IPS-20b (cell line): ENCODE data around the gene LNX1.

Source experiments
- H3K27ac ChIP-seq: one replicate; pipeline ENCODE4 v1.5.1; 2013; ENCODE audit warnings: low read length
- H3K27me3 ChIP-seq: 2 replicates; pipeline ENCODE4 v1.6.1; 2013; ENCODE audit warnings: mild to moderate bottlenecking, low read length, inconsistent platforms; ENCODE audit not compliant: insufficient read depth
- H3K36me3 ChIP-seq: 2 replicates; pipeline ENCODE4 v1.6.1; 2013; ENCODE audit warnings: low read depth, mild to moderate bottlenecking, inconsistent platforms, low read length, moderate library complexity; ENCODE audit not compliant: insufficient read depth
- H3K4me1 ChIP-seq: 2 replicates; pipeline ENCODE4 v1.6.1; 2013; ENCODE audit warnings: mild to moderate bottlenecking, control low read depth, inconsistent platforms, low read length, moderate library complexity; ENCODE audit not compliant: insufficient read depth
- H3K4me3 ChIP-seq: 2 replicates; pipeline ENCODE4 v1.5.1; 2013; ENCODE audit warnings: mild to moderate bottlenecking, low read length, inconsistent platforms
- H3K9ac ChIP-seq: 2 replicates; pipeline ENCODE4 v1.6.1; 2013; ENCODE audit warnings: low read depth, mild to moderate bottlenecking, inconsistent platforms, low read length, moderate library complexity
- H3K9me3 ChIP-seq: 2 replicates; pipeline ENCODE4 v1.6.1; 2013; ENCODE audit warnings: mild to moderate bottlenecking, low read depth, low read length, inconsistent platforms; ENCODE audit not compliant: insufficient read depth

The LNX1 gene

DNA sequence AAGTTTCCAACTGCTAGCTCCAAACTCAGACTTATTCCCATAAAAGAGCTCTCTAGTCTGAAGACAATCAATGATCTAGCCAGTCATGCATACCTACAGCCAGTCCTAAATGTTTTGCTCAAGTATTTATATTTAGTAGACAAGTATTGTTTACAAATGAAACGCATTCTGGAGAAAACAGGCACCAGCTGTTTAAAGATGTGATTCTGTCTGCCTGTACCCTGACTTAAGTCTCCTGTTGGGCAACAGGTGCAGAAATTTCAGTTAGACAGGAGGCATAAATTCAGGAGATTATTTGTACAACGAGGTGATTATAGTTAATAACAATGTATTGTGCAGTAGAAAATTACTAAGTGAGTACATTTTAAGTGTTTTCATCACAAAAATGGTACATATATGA is 28.9 kb downstream of the LNX1 start:
- Histone ChIP-seq H3K27ac (no peak overlapping the region), H3K36me3 (no peaks in the 10 kb centered on the region), H3K4me1 (0 out of 2 replicates have a peak, but pooled peaks cover 8% of the 10 kb centered on the region), H3K9ac (no peak overlapping the region), H3K9me3 (no peaks in the 10 kb centered on the region), H3K4me3 (no peak overlapping the region), H3K27me3 (no peaks in the 10 kb centered on the region)

DNA sequence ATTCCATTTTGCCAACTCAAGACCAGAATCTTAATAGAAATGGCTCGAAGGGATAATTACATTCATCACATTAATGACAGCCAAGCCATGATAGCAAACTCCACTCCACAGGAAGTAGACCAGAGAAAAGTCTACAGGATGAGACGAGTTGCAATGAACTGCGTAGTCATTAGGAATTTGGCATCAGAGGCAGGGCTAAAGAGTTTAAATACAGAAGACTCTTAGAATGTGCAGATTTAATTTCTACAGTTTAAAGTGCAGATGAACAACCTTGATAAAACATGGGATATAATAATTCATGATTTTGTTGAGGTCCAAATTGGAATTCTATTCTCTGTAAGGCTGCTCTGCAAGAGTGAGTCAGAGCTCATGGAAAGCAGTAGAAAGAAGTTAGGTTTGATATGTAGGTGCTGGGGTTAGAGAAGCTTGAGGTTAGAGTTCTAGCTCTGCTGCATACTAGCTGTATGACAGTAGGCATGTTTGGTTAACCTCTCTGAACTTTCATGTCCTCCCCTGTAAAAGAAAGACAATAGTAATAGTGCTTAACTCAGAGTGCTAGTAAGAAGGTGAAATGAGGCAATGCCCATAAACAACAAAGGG is 32.2 kb downstream of the LNX1 start:
- Histone ChIP-seq H3K36me3 (no peaks in the 10 kb centered on the region), H3K27ac (no peak overlapping the region), H3K9me3 (no peaks in the 10 kb centered on the region), H3K4me1 (0 out of 2 replicates have a peak, but pooled peaks cover 8% of the 10 kb centered on the region), H3K9ac (no peak overlapping the region), H3K27me3 (no peaks in the 10 kb centered on the region), H3K4me3 (no peak overlapping the region)

DNA sequence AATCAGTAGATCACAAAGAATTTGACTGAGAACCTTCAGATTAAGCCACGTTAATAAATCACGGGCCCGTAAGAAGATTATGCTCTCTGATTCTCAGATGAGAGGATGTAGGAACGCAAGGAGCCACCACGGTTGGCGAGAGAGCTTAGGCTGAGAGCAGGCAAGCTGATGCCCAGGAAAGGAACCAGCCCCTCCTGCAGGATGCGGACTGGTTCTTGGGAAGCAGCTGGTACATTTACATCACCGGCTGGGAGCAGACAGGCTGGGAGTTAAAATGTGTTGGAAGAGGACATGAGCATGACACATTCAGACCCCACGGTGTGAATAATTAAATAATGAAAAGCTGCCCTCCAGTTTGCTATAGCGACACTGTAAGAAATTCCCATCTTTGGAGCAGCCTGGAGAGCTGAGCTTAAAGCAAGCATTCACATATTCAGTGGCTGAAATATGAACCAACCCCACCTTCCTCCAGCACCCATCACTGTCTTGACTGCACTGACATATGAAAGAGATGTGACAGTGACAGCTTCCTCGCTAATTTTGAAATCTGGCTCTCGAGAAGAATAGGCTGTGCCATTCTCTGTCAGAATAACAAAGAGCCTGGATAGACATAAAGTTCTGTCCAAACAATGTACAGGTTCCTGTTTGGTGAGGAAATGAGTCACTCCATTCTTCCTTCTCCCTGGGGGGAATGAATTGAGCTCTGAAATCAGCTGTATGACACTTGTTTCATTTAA is 33.1 kb downstream of the LNX1 start:
- H3K27ac ChIP-seq: no peak overlapping the region
- H3K27me3 ChIP-seq: no peaks in the 10 kb centered on the region
- H3K9me3 ChIP-seq: no peaks in the 10 kb centered on the region
- 0 out of 2 replicates have a peak, but pooled peaks cover 8% of the 10 kb centered on the region for H3K4me1 ChIP-seq
- H3K4me3 ChIP-seq: no peak overlapping the region
- no peak overlapping the region for H3K9ac ChIP-seq
- no peaks in the 10 kb centered on the region for H3K36me3 ChIP-seq

DNA sequence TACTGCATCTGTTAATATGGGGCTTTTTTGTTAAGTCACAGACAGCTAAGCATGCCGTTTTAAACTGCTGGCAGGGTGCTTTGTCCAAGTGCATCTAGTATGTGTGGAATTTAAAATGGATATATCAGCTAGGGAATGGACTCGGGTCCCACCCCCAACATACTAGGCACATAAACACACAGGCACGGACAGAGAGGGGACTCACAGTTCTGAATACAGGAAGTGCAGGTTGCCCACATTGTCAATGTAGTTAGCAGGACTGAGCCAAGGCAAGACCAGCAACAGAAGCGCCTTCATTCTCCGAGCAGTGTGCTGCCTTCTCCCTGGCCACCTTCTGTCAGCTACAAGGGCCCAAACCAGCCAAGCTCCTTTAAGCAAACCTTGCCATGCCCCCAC is 33.6 kb downstream of the LNX1 start:
- Histone ChIP-seq H3K27me3 (no peaks in the 10 kb centered on the region), H3K36me3 (no peaks in the 10 kb centered on the region), H3K4me3 (no peak overlapping the region), H3K9me3 (no peaks in the 10 kb centered on the region), H3K4me1 (0 out of 2 replicates have a peak, but pooled peaks cover 8% of the 10 kb centered on the region), H3K27ac (no peak overlapping the region), H3K9ac (no peak overlapping the region)

DNA sequence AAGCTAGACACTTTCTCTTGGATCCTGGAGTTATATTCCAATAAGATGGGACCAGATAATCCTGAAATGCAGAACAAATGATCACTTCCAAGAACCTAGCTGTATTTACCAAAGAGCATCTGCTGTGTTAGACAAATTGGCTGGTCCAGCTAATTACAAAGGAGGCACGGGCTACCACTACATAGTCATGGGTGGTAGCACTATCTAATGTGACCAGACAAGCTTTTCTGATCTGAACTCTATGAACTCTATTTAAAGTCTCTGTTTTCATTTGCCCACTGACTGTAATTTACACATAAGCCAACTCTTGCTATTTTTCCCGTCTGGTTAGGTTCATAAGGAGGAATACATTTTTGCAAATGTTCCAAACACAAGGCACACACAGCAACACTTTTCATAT is 34.6 kb downstream of the LNX1 start:
- H3K9ac ChIP-seq: no peak overlapping the region
- H3K4me3 ChIP-seq: no peak overlapping the region
- no peaks in the 10 kb centered on the region for H3K36me3 ChIP-seq
- H3K27ac ChIP-seq: no peak overlapping the region
- 0 out of 2 replicates have a peak, but pooled peaks cover 8% of the 10 kb centered on the region for H3K4me1 ChIP-seq
- no peaks in the 10 kb centered on the region for H3K9me3 ChIP-seq
- H3K27me3 ChIP-seq: no peaks in the 10 kb centered on the region

DNA sequence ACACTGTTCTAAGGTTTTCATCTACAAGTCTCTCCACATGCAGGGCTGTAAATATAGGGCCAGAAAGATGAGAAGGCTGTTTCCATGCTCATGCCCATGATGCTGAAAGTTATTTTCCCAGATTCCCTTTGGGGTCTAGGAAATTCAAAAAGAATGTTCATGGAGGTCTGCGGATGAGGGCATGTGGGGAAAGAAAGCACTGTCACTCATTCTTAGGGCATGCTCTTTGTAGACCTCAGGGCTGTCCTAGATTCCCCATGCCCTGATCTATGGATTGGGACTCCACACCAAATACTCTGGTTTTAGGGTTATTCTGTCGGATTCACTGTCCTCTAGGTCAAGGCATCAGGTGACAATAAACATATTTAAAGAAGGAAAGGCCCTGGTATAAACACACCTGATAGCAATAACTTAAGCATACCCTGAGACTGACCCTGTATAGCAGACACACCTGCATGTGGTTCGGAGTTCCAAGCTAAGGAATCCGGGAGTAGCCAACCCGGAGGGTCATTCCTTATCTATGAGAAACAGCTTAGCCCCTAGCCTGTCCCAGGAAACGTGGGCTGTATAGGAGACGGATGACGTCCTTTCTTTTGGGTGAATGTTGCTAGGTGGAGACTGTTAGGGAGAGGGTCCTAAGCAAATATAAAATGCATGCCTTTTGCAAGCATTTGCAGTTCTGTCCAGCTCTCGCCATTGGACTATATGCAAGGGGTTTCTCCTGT is 37.6 kb downstream of the LNX1 start:
- Histone ChIP-seq H3K4me1 (0 out of 2 replicates have a peak, but pooled peaks cover 8% of the 10 kb centered on the region), H3K36me3 (no peaks in the 10 kb centered on the region), H3K4me3 (no peak overlapping the region), H3K27me3 (no peaks in the 10 kb centered on the region), H3K27ac (no peak overlapping the region), H3K9me3 (no peaks in the 10 kb centered on the region), H3K9ac (no peak overlapping the region)

DNA sequence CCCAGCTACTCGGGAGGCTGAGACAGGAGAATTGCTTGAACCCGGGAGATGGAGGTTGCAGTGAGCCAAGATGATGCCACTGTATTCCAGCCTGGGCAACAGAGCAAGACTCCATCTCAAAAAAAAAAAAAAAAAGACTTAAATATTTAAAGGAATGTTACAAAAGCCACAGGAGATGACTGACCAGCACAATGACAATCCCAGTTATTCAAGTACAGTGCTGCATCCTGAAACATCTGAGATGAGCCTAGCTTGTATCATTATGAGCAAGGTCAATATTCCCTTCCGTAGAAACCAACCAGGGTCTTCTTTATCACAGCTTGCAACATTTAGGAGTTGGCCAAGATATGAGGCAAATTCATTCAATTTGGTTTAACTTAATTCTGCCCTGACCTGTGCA is 38.6 kb downstream of the LNX1 start:
- H3K4me1 ChIP-seq: 0 out of 2 replicates have a peak, but pooled peaks cover 3% of the 10 kb centered on the region
- H3K27me3 ChIP-seq: no peaks in the 10 kb centered on the region
- no peaks in the 10 kb centered on the region for H3K36me3 ChIP-seq
- no peak overlapping the region for H3K4me3 ChIP-seq
- H3K9ac ChIP-seq: no peak overlapping the region
- no peaks in the 10 kb centered on the region for H3K9me3 ChIP-seq
- no peak overlapping the region for H3K27ac ChIP-seq

DNA sequence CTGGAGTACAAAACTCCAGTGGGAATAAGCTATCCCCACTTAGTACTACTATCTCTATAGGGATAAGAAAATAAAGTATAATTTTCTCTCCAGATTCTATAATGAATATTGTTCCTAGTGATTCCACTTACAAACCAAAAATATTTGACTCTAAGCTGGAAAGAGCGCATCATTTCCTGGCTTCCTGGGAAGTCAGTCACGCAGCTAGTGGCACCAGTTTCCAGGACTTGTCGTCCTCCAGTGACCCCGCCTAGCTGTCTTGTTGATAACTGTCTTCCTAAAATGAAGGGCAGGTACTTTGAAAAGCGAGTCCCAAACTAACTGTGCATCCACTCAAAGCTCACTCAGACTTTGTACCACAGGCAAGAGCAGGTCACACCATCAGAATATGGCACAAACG is 39.3 kb downstream of the LNX1 start:
- Histone ChIP-seq H3K36me3 (no peaks in the 10 kb centered on the region), H3K4me3 (no peak overlapping the region), H3K9me3 (no peaks in the 10 kb centered on the region), H3K9ac (no peak overlapping the region), H3K4me1 (no peaks in the 10 kb centered on the region), H3K27ac (no peak overlapping the region), H3K27me3 (no peaks in the 10 kb centered on the region)

DNA sequence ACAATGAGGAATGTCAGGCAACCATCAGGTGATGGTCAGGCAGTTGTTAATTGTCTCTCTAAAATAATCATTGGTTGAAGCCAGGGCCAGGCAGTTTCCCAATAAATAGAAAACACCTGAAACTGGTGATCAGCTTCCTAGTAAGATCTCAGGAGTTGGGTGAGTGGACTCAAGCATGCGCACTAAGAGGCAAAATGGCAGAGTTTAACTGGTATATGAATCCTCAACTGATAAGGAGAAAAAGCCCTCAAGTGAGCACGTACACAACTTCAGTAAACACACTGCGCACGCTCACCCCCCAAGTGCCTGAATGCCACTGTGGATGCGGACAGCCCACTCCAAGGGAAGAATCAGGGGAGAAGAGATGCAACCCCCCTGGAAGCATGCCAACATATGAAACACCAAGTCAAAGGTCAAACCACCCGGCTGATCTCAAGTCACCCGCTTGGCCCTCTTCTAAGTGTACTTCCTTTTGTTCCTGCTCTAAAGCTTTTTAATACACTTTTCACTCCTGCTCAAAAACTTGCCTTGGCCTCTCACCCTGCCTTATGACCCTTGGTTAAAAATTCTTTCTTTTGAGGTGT is 39.9 kb downstream of the LNX1 start:
- H3K36me3 ChIP-seq: no peaks in the 10 kb centered on the region
- H3K4me3 ChIP-seq: no peak overlapping the region
- H3K27ac ChIP-seq: no peak overlapping the region
- H3K9ac ChIP-seq: no peak overlapping the region
- no peaks in the 10 kb centered on the region for H3K4me1 ChIP-seq
- no peaks in the 10 kb centered on the region for H3K27me3 ChIP-seq
- H3K9me3 ChIP-seq: no peaks in the 10 kb centered on the region

DNA sequence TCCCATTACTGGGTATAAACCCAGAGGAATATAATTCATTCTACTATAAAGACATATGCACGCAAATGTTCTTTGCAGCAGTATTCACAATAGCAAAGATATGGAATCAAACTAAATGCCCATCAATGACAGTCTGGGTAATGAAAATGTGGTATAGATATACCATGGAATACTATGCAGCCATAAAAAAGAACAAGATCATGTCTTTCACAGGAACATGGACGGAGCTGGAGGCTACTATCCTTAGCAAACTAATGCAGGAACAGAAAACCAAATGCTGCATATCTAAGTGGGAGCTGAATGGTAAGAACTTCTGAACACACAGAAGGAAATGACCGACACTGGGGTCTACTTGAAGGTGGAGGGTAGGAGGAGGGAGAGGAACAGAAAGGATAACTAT is 42.6 kb downstream of the LNX1 start:
- Histone ChIP-seq H3K4me1 (peaks cover 2% of the 10 kb centered on the region; the same call in 1 of the 2 replicates), H3K27me3 (no peaks in the 10 kb centered on the region), H3K9me3 (no peaks in the 10 kb centered on the region), H3K9ac (no peak overlapping the region), H3K36me3 (no peaks in the 10 kb centered on the region), H3K27ac (no peak overlapping the region), H3K4me3 (no peak overlapping the region)

DNA sequence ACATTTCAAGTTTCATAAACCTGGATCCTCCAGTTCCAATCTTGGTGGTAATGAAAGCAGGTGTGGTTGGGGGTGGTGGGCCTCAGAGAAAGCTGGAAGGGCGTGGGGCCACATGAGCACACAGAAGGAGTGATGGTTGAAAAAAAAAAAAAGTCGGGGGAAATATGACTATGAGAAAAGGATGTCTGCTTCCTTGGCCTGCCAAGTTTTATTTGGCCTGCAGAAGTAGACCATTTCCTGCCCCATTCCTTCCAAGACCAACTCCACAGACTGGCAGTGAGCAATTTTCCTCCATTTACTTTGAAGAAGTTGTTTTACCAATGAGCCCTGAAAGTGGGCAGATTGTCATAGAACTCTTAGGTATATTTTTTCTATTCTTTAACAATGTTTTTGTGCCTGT is 43.3 kb downstream of the LNX1 start:
- Histone ChIP-seq H3K27me3 (no peaks in the 10 kb centered on the region), H3K4me3 (no peak overlapping the region), H3K9me3 (no peaks in the 10 kb centered on the region), H3K36me3 (no peaks in the 10 kb centered on the region), H3K4me1 (peaks cover 2% of the 10 kb centered on the region; the same call in 1 of the 2 replicates), H3K9ac (no peak overlapping the region), H3K27ac (no peak overlapping the region)
